HG02623 (cell line): Measurements from ENCODE around the gene THBS3.
"Not testable (repeated sequence)": the region's sequence is repeated elsewhere in the genome, so short reads cannot be mapped to it uniquely, and the experiment has no call there.

ENCODE experiments used
- ATAC-seq: cut with Tn5 transposase; IDR thresholded peaks from one replicate; pipeline ENCODE4 v1.9.1; 2021; ENCODE audit warnings: moderate library complexity; ENCODE audit not compliant: unreplicated experiment

THBS3 gene

DNA sequence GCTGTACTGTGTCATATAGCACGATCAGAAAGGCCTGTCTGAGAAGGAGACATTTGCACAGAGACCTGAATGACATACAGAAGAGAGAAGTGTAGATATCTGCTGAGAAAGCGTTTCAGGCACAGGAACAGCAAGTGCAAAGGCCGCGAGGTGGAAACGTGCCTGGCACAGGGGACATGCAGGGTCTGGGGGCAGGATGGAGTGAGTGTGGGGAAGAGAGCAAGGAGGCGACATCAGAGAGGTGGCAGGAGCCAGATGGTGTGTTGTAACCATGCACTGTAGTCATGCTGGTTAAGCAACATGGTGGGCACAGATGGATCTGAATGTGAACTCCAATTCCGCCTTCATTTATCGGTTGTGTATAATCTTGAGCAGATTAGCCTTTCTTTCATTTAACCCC lies 47.6 kb downstream of the THBS3 start:
- no peak for ATAC-seq

DNA sequence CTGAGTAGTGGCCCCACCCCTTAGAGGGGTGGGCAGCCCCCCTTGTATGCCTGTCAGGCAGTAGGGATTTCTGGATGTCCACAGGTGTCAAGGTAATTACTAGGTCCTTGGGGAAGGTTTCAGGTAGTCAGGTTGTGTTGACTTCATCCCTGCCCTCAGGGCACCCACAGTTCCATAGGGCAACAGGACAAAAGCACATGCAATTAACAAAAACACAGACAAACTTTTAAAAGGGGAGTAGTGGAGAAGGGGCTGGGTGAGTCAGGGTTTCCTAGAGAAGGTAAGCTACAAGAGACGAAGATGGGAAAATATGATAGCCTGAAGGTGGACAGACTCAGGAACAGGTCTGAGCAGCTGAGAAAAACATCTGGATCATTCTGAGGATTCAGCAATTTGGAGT lies 48.7 kb downstream of the THBS3 start:
- no peak for ATAC-seq

DNA sequence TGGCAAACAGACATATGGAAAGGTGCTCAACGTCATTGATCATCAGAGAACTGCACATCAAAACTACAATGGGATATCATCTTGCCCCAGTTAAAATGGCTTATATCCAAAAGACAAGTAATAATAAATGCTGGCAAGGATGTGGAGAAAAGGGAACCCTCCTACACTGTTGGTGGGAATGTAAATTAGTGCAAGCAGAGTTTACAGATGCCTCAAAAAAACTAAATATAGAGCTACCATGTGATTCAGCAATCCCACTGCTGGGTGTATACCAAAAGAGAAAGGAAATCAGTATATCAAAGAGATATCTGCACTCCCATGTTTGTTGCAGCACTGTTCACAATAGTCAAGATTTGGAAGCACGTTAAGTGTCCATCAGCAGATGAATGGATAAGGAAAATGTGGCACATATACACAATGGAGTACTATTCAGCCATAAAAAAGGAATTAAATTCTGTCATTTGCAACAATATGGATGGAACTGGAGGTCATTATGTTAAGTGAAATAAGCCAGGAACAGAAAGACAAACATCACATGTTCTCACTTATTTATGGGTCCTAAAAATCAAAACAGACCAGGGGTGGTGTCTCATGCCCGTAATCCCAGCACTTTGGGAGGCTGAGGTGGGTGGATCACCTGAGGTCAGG lies 51.6 kb downstream of the THBS3 start:
- ATAC-seq = not testable (repeated sequence)
